HL-60/S4 treated with retinoic acid at 250 ng/mL for 4 days and 3 days (cell line): Measurements from ENCODE around the gene ERBB3.

Experiments used
- in situ Hi-C: fragments of 300-500 bp; cut with MboI; formaldehyde crosslinking; loops from 2 replicates; pipeline ENCODE4 v1.7.0; 2022; ENCODE audit warnings: low sequenced_read_pairs

The ERBB3 gene

DNA sequence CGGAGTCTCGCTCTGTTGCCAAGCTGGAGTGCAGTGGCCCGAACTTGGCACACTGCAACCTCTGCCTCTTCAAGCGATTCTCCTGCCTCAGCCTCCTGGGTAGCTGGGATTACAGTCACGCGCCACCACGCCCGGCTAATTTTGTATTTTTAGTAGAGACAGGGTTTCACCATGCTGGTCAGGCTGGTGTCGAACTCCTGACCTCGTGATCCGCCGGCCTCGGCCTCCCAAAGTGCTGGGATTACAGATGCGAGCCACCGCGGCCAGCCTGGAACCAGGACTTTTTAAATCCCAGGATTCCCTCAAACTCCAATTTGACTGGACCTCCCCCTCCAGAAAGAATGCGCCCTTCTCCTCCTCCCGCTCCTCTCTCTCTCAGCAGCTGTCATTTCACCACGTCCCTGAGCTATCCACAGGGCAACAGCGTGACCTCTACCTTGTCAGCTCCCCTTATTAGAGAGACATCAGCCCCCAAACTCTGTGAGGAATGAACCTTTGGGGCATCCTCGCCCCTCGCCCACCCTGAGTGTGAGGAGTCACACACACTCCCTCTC, 50.1 kb downstream of the ERBB3 start:
- in situ Hi-C loops = no loop called here

DNA sequence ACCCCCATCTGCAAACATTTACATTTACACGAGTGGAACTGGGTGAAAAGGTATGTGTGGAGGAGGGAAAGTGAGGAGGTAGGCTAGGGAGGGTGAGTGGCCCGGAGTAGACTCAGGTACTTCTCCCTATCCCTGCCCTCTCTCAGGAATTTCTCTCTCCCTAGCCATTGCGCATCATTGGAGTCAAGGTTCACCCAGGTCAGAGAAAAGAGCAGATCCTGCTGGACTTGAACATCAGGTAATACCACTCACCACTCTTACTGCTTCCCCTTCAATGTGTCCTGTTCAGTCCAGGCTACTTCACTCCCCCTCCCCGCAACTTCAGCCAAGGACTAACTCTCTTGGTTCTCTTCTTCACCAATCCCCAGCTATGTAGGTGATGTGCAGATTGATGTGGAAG, 50.9 kb downstream of the ERBB3 start:
- in situ Hi-C loops = no loop called here

DNA sequence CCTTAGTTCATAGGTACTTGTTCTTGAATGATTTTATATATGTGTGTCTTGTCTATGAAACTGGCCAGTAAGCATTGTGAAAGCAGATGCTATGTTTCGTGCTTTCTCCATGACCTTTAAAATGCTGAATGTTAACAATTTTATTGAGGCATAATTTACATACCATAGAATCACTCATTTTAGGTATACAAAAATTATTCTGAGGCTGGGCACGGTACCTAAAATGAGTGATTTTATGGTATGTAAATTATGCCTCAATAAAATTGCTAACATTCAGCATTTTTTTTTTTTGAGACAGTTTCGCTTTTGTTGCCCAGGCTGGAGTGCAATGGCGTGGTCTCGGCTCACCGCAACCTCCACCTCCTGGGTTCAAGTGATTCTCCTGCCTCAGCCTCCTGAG, 54.9 kb downstream of the ERBB3 start:
- in situ Hi-C loops = no loop called here

DNA sequence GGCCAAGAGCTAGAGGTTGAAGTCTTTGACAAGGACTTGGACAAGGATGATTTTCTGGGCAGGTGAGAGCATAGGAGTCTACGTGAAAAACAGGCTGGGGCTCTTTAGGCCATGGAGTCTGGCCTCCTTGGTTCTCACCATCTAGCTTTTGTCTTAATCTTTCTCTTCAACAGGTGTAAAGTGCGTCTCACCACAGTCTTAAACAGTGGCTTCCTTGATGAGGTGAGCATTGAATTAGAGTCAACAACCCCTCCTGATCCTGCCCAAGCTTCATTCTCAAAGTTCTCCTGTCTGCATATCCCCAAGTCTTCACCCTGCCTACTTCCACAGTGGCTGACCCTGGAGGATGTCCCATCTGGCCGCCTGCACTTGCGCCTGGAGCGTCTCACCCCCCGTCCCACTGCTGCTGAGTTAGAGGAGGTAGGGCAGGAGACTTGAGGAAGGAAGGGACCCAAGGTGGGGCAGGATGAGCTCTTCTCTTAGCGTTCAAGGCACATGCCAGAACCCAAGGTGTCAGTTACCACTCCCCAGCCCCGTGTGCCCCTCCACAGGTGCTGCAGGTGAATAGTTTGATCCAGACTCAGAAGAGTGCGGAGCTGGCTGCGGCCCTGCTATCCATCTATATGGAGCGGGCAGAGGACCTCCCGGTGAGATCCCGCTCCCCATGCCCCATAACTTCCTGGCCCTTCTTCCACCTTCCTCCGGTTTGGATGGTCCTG, 58.0 kb downstream of the ERBB3 start:
- in situ Hi-C loops = no loop called here

DNA sequence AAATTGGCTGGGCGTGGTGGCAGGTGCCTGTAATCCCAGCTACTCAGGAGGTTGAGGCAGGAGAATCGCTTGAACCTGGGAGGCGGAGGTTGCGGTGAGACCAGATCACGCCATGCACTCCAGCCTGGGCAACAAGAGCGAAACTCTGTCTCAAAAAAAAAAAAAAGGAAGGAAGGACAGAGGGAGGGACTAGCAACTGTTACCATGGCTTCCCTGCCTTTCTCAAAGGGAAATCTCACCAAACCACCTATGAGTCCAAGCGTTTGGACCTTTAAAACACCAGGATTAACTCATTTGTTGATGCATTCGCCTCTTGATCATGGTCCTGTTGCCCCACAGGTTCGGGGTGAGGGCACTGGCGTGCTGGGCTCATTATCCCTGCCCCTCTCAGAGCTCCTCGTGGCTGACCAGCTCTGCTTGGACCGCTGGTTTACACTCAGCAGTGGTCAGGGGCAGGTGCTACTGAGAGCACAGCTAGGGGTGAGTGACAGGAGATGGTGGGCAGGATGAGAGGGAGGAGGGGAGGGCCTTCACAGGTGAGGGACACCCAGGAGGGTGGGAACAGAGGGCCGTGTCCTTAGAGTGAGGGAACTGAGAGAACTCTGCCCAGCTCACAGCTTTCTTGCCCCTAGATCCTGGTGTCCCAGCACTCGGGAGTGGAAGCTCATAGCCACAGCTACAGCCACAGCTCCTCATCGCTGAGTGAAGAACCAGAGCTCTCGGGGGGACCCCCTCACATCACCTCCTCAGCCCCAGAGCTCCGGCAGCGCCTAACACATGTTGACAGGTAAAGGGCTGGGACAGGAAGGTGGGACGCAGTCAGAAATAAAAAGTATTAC, 62.2 kb downstream of the ERBB3 start:
- in situ Hi-C loops = no loop called here

DNA sequence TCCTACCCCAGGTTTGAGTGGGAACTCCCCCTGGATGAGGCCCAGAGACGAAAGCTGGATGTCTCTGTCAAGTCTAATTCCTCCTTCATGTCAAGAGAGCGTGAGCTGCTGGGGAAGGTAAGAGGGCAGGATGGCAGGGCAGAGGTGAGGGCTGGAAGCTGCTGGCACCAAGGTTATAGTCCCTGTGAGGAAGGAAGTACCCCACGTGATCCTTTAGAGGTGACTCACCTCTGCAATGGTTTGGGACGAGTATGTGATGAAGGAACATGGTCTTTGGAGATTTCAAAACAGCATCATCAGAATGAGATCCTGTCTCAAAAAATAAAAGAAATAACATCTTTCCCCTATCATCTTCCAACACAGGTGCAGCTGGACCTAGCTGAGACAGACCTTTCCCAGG, 63.3 kb downstream of the ERBB3 start:
- in situ Hi-C loops = no loop called here

DNA sequence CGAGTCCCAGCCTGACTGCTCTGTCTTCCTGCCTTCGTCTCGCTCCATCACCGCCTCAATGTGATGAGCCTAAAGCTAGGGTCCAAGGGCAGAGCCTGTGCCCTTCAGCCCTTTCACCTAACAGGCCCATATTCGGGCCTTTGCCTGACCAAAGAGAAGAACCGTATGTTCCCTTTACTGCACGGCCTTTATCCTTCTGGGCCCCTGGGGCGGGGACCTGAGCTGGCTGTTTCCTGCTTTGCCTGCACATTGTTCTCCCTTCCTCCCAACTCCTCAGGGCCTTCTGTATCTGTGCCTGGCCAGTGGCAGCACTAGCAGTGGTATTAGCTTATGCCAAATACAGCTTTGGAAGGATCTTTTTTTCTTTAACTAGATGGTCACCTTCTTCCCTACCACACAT, 63.9 kb downstream of the ERBB3 start:
- in situ Hi-C loops = no loop called here

DNA sequence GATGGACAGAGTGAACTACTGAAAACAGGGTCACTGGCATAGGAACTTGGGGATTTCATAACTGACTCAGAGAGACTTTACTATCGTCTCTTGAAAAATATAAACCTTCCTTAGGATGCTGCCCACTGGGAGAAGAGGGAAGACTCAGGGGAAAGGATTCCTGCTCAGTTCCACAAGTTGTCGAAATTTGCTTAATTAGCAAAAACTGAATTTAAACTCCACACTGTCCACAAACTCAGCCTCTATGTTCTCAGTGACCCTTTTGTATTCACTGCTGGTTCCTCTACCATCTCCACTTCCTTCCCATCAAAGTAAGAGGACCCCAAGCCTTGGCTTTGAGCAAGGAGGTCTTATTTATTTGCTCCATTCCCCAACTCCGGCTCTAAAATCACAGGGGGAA, 65.3 kb downstream of the ERBB3 start:
- in situ Hi-C loops = no loop called here

DNA sequence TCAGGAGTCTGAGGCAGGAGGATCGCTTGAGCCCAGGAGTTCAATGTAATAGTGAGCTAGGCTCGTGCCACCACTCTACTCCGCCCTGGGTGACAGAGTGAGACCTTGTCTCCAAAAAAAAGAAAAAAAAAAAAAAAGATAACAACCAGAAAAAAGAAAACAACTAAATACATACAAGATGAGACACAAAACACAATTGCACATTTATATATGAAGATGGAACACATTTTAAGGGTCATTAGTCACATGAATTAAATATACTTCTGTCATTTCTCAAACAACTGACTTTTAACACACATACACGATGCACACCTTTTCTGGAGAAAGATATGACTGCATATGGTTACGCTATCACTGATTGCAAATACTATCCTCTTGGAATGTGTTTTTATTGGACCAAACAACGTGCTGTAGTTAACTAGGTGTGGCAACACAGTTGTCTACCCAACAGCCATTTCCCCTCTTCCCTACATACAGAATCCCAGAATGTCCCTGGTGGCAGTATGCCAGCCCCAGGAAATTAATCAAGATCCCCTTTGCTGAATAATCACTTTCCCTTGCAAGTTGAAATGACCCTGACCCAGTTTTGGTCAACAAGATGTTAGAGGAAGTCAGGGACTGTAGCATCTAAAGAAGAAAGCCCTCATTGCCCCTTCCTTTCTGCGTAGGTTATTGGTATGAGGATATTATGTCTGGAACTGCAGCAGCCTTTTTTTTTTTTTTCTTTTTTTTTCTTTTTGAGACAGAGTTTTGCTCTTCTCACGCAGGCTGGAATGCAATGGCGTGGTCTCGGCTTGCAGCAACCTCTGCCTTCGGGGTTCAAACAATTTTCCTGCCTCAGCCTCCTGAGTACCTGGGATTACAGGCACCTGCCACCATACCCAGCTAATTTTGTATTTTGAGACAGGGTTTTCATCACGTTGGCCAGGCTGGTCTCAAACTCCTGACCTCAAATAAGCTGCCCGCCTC, 66.8 kb downstream of the ERBB3 start:
- in situ Hi-C loops = no loop called here

DNA sequence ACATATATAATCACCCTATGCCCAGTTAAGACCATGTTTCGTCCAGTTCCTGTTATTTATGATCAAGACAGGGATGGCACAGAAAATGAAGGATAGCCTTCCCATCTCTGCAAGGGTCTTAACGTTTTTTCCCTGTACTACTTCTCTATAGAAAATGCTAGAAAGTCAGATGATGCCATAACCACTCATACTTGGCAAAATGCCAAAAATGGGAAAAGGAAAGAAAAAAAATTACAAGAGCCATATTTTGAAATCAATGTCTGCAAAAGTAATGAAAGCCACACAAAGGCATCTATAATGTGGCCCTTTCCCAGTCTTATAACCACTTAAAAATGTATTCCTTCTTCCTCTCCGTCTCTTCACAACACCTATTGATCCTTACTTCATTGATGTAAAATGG, 70.6 kb downstream of the ERBB3 start:
- in situ Hi-C loops = no loop called here

DNA sequence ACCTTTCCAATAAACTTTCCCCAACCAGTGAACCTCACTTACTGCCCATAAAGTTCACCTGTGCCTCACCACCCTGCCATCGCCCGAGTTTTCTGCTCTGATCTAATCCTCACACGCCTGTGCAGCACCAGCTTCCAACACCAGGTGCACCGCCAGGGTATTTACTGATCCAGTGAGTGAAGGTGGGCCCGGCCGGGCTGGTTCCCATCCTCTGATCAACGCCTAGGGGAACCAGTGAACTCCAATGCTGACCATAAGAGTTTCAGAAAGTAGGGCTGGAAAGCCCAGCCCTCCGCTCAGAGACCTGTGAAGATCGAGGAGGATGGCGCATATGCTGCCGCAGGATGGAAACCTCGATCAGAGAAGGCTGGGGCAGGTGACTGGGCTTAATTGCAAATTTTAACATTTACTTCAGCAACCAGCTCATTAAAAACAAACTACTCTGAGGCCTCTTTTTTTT, 71.7 kb downstream of the ERBB3 start:
- in situ Hi-C loops = no loop called here

DNA sequence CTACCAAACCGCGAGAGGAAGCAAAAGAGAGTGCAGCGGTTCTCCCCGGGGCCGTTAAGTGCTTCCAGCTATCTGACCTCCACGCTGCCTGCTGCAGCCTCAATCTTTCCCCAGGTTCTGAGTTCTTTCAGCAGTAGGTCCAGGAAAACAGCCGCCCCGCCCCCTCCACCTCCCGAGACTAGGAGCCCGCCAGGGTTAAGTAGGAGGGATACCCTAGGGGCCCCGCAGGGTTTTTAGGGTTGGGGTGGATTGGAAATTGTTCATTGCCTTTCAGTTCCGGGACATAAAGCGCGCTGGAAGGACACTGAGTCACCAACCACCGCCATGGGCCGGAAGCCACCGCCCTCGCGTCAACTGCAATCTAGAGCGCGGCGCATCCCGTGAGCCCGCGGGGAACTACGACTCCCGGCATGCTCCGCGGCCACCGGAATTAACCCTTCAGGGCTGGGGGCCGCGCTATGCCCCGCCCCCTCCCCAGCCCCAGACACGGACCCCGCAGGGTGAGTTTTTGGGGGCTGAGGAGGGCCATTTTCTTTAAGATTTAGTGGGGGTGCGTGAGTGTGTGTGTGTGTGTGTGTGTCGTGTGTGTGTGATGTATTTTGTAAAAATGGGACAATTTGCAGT, 72.3 kb downstream of the ERBB3 start, which contains the start of gene MYL6B:
MYL6B (plus strand) TSS at position 456 of the 624 bp plus-strand sequence. CDS start 1,332 bp downstream, outside the sequence.
- in situ Hi-C loops = no loop called here
